Activated CD8-positive, alpha-beta memory T cell treated with anti-CD3 and anti-CD28 coated beads, Interleukin-2, amount 50 U/mL, for 24 hours (primary cell): ENCODE measurements around the gene CDH4.

ENCODE experiments used
- DNase-seq: peaks from one replicate; pipeline ENCODE4 v3.0.0-alpha.2; 2020; ENCODE audit errors: extremely low read depth

The CDH4 gene

DNA sequence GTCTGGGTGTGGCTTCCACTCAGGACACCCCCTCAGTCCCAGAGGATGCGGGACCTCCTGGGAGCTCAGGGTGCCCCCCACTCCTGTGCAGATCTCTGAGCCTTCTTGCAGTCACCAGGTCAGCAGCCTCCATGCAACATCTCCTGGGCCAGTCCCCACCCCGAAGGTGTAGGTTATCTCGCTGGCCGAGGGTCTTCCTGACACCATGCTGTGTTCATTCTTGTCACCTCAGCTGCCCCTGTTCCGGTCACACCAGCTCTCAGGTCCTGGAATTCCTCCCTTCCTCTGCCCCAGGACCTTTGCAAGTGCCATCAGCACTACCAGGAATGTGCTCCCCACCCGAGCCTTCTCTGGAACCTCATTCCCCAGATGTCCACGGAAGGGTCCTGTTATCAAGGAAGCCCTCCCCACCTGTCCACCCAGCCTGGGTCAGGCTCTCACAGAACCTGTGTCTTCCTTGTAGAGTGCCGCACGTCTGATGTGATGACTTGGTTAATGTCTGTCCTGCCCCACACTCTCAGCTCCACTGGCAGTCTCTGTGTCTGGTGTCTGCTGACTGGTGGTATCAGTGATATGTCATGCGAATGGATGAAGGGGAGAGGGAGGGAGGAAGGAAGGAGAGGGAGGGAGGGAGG, 484.1 kb downstream of the CDH4 start:
- no peak for DNase-seq

GRCh38 chr20:61736751-61737310, 484.8 kb downstream of the CDH4 start:
- DNase-seq, result no peak

DNA sequence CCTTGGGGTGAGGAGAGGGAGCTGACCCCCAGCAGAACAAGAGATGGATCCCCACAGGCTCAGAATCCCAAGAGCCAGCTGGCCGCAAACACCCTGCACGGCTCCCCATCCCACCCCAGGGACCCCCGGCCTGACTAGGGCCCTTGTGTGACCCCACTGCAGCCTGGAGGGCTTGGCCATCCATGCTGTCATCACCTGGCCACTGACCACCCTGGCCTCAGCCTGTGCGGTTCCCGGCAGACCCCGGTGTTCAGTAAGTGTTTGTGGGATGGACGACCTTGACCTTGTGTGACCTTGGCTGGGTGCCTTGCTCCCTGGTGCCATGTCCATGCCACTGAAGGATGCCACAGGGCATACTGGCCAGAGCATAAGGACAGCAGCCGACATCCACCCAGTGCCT, 485.3 kb downstream of the CDH4 start:
- DNase-seq, result no peak

DNA sequence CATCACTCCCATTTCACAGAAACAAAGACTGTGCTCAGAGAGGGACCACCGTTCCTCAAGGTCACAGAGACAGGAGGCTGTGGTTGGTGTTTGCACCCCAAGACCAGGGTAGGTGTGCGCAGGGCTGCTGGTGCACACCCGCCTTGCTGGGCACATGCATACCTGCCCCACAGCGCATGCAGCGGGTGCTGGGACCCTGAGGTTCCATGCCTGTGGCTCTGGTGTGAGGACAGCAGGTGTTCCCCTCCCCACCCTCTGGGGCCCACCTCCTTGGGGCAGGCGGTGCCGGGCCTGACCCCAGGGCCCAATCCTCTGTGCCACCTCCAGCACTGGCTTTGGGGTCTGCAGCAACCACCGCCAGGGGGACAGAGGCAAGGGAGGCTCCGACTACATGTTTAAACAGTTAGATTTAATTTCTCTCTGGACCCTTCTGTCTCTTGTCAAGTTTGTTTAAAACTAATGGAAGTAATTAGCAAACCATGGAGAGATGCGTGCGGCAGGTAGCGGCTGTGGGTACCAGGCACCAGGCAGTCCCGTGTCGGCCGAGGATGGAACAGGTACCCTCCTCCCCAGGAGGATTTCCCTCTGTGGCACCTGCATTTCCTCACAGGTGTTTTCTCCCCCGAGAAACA, 485.9 kb downstream of the CDH4 start:
- DNase-seq, result no peak

DNA sequence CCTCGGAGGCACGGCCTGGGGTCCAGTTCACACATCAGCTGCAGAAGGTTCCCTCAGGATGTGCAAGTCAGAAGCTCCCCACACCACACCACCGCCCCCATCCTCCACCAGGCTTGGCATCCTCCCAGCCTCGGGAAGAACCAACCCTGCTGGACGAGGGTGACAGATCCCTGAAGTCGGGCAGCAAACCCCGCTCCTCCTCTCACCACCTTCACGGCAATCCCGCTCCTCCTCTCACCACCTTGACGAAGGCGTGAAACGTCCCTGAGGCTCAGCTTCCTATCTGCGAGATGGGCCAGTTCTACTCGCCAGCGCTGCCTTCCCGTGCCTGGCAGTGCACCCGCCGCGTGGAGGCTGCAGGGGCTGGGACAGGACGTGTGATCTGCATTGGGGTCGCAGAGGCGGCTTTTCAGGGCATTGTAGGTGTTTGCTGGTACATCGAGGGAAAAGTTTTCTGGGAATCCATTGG, 486.6 kb downstream of the CDH4 start:
- DNase-seq, result no peak

DNA sequence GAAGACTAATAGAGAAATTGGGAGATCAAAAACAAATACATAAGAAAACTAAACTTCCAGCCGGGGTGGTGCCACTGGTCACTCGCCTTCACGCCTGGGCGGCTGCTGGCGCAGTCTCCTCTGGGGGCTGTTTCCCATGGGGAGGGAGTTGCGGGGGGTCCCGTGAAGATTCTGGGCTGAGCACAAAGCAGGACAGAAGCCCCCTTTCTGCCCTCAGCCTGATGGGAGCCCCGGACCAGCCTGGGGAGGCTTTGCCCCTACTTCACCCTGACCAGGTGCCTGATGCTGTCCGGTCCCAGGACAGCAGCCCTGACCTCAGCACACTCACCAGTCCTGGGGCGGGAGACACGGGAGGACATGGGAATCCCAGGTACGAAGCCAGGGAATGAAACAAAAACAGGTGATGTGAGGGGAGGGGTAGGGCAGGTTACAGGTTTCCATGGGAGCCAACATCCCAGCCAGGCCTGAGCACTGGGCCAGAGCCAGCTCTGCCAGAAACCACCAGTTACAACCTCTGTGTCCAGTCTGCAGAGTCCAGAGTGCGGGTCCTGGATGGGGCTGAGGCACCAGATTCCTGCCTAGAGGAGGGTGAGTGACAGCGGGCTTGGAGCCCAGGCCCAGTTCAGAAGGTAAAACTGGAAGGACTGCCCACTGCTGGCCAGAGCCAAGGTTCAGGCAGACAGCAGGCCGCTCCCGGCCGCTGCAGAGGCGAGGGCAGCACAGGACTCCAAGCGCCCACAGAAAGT, 487.2 kb downstream of the CDH4 start:
- DNase-seq, result no peak

- DNase-seq, result no peak
These were observed 487.7 kb downstream of the CDH4 start for GRCh38 chr20:61739832-61740118.

- no peak for DNase-seq
These were observed 490.2 kb downstream of the CDH4 start for GRCh38 chr20:61742097-61742825.

DNA sequence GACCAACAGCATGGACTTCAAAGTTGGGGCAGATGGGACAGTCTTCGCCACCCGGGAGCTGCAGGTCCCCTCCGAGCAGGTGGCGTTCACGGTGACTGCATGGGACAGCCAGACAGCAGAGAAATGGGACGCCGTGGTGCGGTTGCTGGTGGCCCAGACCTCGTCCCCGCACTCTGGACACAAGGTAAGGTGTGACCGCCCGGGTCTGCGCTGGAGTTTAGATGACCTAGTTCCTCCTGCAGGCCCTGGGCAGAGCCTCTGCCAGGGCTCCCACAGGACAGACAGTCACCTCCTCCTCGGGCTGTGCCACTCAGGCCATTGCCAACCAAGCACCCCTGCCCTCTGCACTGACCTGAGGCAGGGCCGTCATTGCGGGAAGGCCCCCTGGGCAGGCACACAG, 491.5 kb downstream of the CDH4 start:
- no peak for DNase-seq

- DNase-seq, result no peak
These were observed 492.8 kb downstream of the CDH4 start for GRCh38 chr20:61744691-61745396.

- no peak for DNase-seq
These were observed 493.5 kb downstream of the CDH4 start for GRCh38 chr20:61745397-61746146.

DNA sequence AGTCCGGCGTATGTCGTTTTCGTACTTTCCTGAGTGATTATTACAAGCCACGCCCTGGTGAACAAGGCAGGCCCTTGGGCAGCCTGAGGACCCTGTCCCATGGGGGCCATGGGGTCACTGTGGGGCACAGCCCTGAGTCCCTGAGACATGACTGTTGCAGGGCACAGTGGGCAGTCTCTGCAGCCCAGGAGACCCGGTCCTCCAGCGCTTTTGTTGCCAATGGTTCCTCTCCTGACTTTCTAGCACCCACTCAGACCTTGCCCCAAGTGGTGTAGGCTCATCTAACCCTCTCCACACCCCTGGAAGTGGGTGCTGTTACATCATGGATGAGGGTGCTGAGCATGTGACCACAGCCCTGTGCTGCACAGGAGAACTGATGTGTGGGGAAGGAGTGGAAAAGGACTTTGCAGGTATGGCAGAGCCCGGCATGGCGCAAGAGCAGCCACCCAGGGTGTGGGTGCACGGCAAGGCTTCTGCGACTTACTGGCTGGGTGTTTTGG, 494.1 kb downstream of the CDH4 start:
- DNase-seq, result no peak

GRCh38 chr20:61746781-61747180, 494.7 kb downstream of the CDH4 start:
- no peak for DNase-seq

- DNase-seq, result no peak
These were observed 496.3 kb downstream of the CDH4 start for GRCh38 chr20:61748376-61748775.

- no peak for DNase-seq
These were observed 497.5 kb downstream of the CDH4 start for GRCh38 chr20:61749406-61750075.

GRCh38 chr20:61750093-61750492, 498.0 kb downstream of the CDH4 start:
- DNase-seq, result no peak

DNA sequence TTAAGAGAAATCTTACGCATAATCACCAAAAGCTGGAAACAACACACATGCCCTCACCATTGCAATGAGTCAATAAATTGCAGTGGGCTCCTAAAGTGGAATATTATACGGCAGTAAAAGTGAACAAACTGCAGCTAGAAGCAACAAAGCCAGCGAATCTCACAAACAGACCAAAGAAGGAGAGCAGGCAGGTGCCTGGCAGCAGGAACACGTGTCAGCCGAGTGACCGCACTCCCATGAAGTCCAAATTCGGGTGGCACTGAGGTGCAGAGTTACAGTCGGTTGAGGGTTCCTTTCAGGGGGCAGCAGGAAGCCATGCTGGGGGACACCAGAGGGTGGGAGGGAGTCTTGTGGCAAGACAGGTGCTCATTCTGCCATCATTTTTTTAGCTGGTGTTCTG, 500.5 kb downstream of the CDH4 start:
- DNase-seq, result no peak

DNA sequence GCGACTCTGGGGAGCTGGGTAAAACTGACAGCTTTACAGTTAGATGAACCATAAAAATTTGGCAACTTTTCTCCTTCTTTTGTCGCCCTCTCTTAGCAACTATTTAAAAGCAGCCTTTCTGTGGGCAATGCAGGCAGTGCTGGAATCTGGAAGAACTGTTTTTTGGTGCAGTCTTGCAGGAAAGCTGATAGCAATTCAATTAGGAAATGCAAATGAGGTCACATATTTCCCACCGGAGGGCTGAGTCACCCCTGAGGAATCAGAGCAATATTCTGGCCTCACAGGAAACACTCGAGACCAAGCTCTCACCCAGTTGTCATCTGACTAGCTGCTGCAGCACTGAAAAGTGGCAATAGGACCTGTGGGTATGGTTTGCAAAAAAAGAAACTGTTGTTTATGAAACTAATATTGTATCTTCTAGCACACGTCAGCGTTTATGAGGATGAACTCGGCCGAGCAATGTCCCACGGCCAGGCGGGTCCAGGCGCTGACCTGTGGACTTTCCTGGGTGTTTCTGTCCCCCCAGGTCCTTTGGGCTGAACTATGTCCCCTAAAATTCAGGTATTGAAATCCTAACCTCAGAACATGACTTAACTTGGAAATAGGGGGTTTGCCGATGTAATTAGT, 501.4 kb downstream of the CDH4 start:
- no peak for DNase-seq
